T-helper 1 cell treated with Interleukin-12 subunit alpha and Interleukin-12 subunit beta and Interleukin-4 antibody, amounts not matched to agents 30 ng/mL and 1 ng/mL, for 36 hours (primary cell): ENCODE data around the gene CTPS2. TPM values are rescaled to one million over a fixed set of nuclear protein-coding genes. Genes with fewer than 3 reads are reported as not detected.
"Not testable (repeated sequence)": the region's sequence is repeated elsewhere in the genome, so short reads cannot be mapped to it uniquely, and the experiment has no call there.

Experiments
- intact Hi-C: fragments of 100-400 bp; cut with micrococcal nuclease; formaldehyde crosslinking; loops from one replicate; pipeline ENCODE4 v1.15.1; 2024
- total RNA-seq: library from RNA; stranded (reverse); gene quantifications from 2 replicates; pipeline ENCODE4 v1.2.3, GENCODE V29; 2022

Gene CTPS2
- total RNA-seq, 1 donor from 2014 or later, result 5.5 TPM

- intact Hi-C loops, result no loop called here
Observed at GRCh38 chrX:16606142-16606720, 106.2 kb downstream of the CTPS2 start.

- intact Hi-C loops, result no loop called here
Observed at GRCh38 chrX:16604337-16604736, 108.1 kb downstream of the CTPS2 start.

GRCh38 chrX:16603822-16604221 lies 108.6 kb downstream of the CTPS2 start:
- intact Hi-C loops, result no loop called here

GRCh38 chrX:16603235-16603634 lies 109.2 kb downstream of the CTPS2 start:
- intact Hi-C loops, result not testable (repeated sequence)

GRCh38 chrX:16601885-16602284 lies 110.6 kb downstream of the CTPS2 start:
- intact Hi-C loops, result no loop called here

GRCh38 chrX:16594490-16594889 lies 118.0 kb downstream of the CTPS2 start:
- intact Hi-C loops, result no loop called here

GRCh38 chrX:16593801-16594200 lies 118.7 kb downstream of the CTPS2 start:
- intact Hi-C loops, result no loop called here

- intact Hi-C loops, result no loop called here
Observed at GRCh38 chrX:16592194-16592770, 120.2 kb downstream of the CTPS2 start.

- intact Hi-C loops, result no loop called here
Observed at GRCh38 chrX:16589826-16590225, 122.6 kb downstream of the CTPS2 start.

GRCh38 chrX:16589211-16589610 lies 123.3 kb downstream of the CTPS2 start:
- intact Hi-C loops, result no loop called here

- intact Hi-C loops, result no loop called here
Observed at GRCh38 chrX:16588266-16588665, 124.2 kb downstream of the CTPS2 start.

- intact Hi-C loops, result no loop called here
Observed at GRCh38 chrX:16587836-16588235, 124.6 kb downstream of the CTPS2 start.

- intact Hi-C loops, result no loop called here
Observed at GRCh38 chrX:16586377-16587112, 125.9 kb downstream of the CTPS2 start.

- intact Hi-C loops, result no loop called here
Observed at GRCh38 chrX:16585486-16586376, 126.7 kb downstream of the CTPS2 start.

- intact Hi-C loops, result not testable (repeated sequence)
Observed at GRCh38 chrX:16580004-16580797, 132.3 kb downstream of the CTPS2 start.

- intact Hi-C loops, result no loop called here
Observed at GRCh38 chrX:16579517-16579916, 133.0 kb downstream of the CTPS2 start.

GRCh38 chrX:16578218-16578617 lies 134.3 kb downstream of the CTPS2 start:
- intact Hi-C loops, result no loop called here

- intact Hi-C loops, result no loop called here
Observed at GRCh38 chrX:16577483-16578029, 134.9 kb downstream of the CTPS2 start.

- intact Hi-C loops, result not testable (repeated sequence)
Observed at GRCh38 chrX:16575388-16575787, 137.1 kb downstream of the CTPS2 start.

GRCh38 chrX:16573781-16574180 lies 138.7 kb downstream of the CTPS2 start:
- intact Hi-C loops, result no loop called here

- intact Hi-C loops, result no loop called here
Observed at GRCh38 chrX:16567681-16568080, 144.8 kb downstream of the CTPS2 start.
